HepG2 (cell line): ENCODE measurements around the gene E2F3. TPM values are rescaled to one million over a fixed set of nuclear protein-coding genes. Genes with fewer than 3 reads are reported as not detected.

Source experiments
- ATAC-seq: fragments of 200-7000 bp; cut with Tn5 transposase; 3 replicates; pipeline ENCODE4 v1.9.1; 2020; ENCODE audit warnings: mild to moderate bottlenecking, moderate library complexity
- BruUV-seq: library from RNA; stranded (reverse); fragments of 400-500 nt; replicated peaks from 2 replicates; lab custom pipeline; 2021; lab: Mats Ljungman, UMichigan
- CTCF ChIA-PET: fragments of 300-600 bp; formaldehyde crosslinking; extraction: SDS; loops from one replicate; lab custom pipeline; 2021; ENCODE audit warnings: low total read pairs, inconsistent platforms, low intra/inter-chr PET ratio; lab: Yijun Ruan, JAX
- POLR2A ChIA-PET: fragments of 350-600 bp; sonication (Branson Sonifier 250); formaldehyde crosslinking; loops from one replicate; lab custom pipeline; 2020; ENCODE audit warnings: antibody characterized with exemption, inconsistent platforms; lab: Yijun Ruan, JAX
- DNase-seq: peaks from one replicate; pipeline ENCODE4 v3.0.0-alpha.2; 2015; ENCODE audit warnings: low spot score
- FAIRE-seq: peaks from 3 replicates; lab custom pipeline; 2011; peaks lifted over from hg19 to GRCh38; lab: Jason Lieb, UNC
- H2AFZ ChIP-seq: one replicate; pipeline ENCODE4 v1.6.1; 2011; ENCODE audit warnings: low read length, inconsistent platforms
- H3K27ac ChIP-seq: fragments of 300-600 bp; 3 replicates; pipeline ENCODE4 v1.8.0; 2011; ENCODE audit warnings: mixed run types, mild to moderate bottlenecking, mixed read lengths, low read length, inconsistent platforms; ENCODE audit not compliant: insufficient read depth; ENCODE audit errors: extremely low read length
- H3K27me3 ChIP-seq, 2 experiments: fragments of 200-600 bp in 1 of 2; 2 replicates in 1 of 2; 3 replicates in 1 of 2; pipeline versions ENCODE4 v1.6.0 to v1.8.0; 2011; ENCODE audit warnings: low read length in 2 of 2, mild to moderate bottlenecking in 2 of 2, moderate library complexity in 2 of 2, inconsistent platforms in 1 of 2; ENCODE audit not compliant: insufficient read depth in 2 of 2, control insufficient read depth in 1 of 2
- H3K36me3 ChIP-seq, 2 experiments: fragments of 200-600 bp in 1 of 2; replicated peaks in 1 of 2; 2 replicates in 1 of 2; 3 replicates in 1 of 2; pipeline versions ENCODE4 v1.5.1 to v1.8.0; 2011; ENCODE audit warnings: low read length in 2 of 2, inconsistent platforms in 1 of 2; ENCODE audit not compliant: insufficient read depth in 2 of 2, control insufficient read depth in 1 of 2
- H3K4me1 ChIP-seq: 2 replicates; pipeline ENCODE4 v1.5.1; 2012; ENCODE audit warnings: low read length, inconsistent platforms; ENCODE audit not compliant: insufficient read depth
- H3K4me2 ChIP-seq: 2 replicates; pipeline ENCODE4 v1.6.0; 2011; ENCODE audit warnings: low read depth, low read length, inconsistent platforms
- H3K4me3 ChIP-seq, 3 experiments: fragments of 200-600 bp in 1 of 3; sonication (generic), shearing (Covaris generic) in 1 of 3; replicated peaks in 1 of 3; 2 replicates each; pipeline ENCODE4 v1.5.1; 2011 to 2016; ENCODE audit warnings: low read length in 3 of 3, inconsistent platforms in 2 of 3, low read depth in 2 of 3, mild to moderate bottlenecking in 2 of 3, control low read depth in 1 of 3, mixed read lengths in 1 of 3; ENCODE audit not compliant: insufficient read depth in 1 of 3
- H3K79me2 ChIP-seq: one replicate; pipeline ENCODE4 v1.6.1; 2011; ENCODE audit warnings: low read length, inconsistent platforms; ENCODE audit not compliant: insufficient read depth
- H3K9ac ChIP-seq: 2 replicates; pipeline ENCODE4 v1.6.0; 2011; ENCODE audit warnings: mild to moderate bottlenecking, low read depth, low read length, inconsistent platforms; ENCODE audit not compliant: insufficient read depth
- H3K9me3 ChIP-seq: 2 replicates; pipeline ENCODE4 v1.5.1; 2012; ENCODE audit warnings: mild to moderate bottlenecking, low read length
- H4K20me1 ChIP-seq: 2 replicates; pipeline ENCODE4 v1.6.0; 2011; ENCODE audit warnings: inconsistent platforms, mild to moderate bottlenecking, low read length, moderate library complexity; ENCODE audit not compliant: insufficient read depth
- CENPT ChIP-seq: sonication (generic); formaldehyde crosslinking; IDR thresholded peaks from 2 replicates; pipeline ENCODE4 v1.8.0; 2022; ENCODE audit warnings: low read depth, mild to moderate bottlenecking, moderate library complexity, missing genetic modification reagents
- EHMT2 ChIP-seq: fragments of 200-600 bp; sonication (generic); IDR thresholded peaks from 2 replicates; pipeline ENCODE4 v1.7.0; 2017; ENCODE audit warnings: antibody characterized with exemption, low read depth, low read length, borderline replicate concordance
- FOXC1 ChIP-seq: sonication (generic); formaldehyde crosslinking; IDR thresholded peaks from 2 replicates; pipeline ENCODE4 v1.8.0; 2022; ENCODE audit warnings: mild to moderate bottlenecking, missing genetic modification reagents, borderline replicate concordance
- FOXO1 ChIP-seq: sonication (generic); formaldehyde crosslinking; IDR thresholded peaks from 2 replicates; pipeline ENCODE4 v1.4.0; 2020; ENCODE audit warnings: missing genetic modification reagents
- HHEX ChIP-seq: IDR thresholded peaks from 2 replicates; pipeline ENCODE4 v1.6.1; 2016; ENCODE audit warnings: control low read depth
- MEIS2 ChIP-seq: sonication (generic); formaldehyde crosslinking; IDR thresholded peaks from 2 replicates; pipeline ENCODE4 v1.9.0; 2021; ENCODE audit warnings: mild to moderate bottlenecking, missing genetic modification reagents
- MXD3 ChIP-seq: IDR thresholded peaks from 2 replicates; pipeline ENCODE4 v1.6.1; 2016; ENCODE audit warnings: mild to moderate bottlenecking, missing biosample characterization, missing genetic modification reagents
- RBAK ChIP-seq: sonication (generic); formaldehyde crosslinking; IDR thresholded peaks from 2 replicates; pipeline ENCODE4 v1.5.1; 2020; ENCODE audit warnings: mild to moderate bottlenecking, missing genetic modification reagents
- SALL1 ChIP-seq: sonication (generic); formaldehyde crosslinking; IDR thresholded peaks from 2 replicates; pipeline ENCODE4 v1.8.0; 2022; ENCODE audit warnings: mild to moderate bottlenecking, missing genetic modification reagents
- SIN3A ChIP-seq: IDR thresholded peaks from 2 replicates; pipeline ENCODE4 v1.6.1; 2011; ENCODE audit warnings: low read depth, mild to moderate bottlenecking, control low read depth, low read length, borderline replicate concordance
- TCF7 ChIP-seq: sonication (generic); IDR thresholded peaks from 2 replicates; pipeline ENCODE4 v1.6.1; 2016; ENCODE audit warnings: antibody characterized with exemption, low read depth
- TEF ChIP-seq: sonication (generic); formaldehyde crosslinking; IDR thresholded peaks from 2 replicates; pipeline ENCODE4 v1.5.0; 2020; ENCODE audit warnings: missing genetic modification reagents
- ZBTB44 ChIP-seq: sonication (generic); formaldehyde crosslinking; IDR thresholded peaks from 2 replicates; pipeline ENCODE4 v1.4.0; 2020; ENCODE audit warnings: missing genetic modification reagents
- ZKSCAN1 ChIP-seq: fragments of 150-350 bp; IDR thresholded peaks from 2 replicates; pipeline ENCODE4 v1.6.1; 2014; ENCODE audit warnings: low read length
- ZKSCAN5 ChIP-seq: sonication (generic); formaldehyde crosslinking; IDR thresholded peaks from 2 replicates; pipeline ENCODE4 v1.5.1; 2020; ENCODE audit warnings: mild to moderate bottlenecking, missing genetic modification reagents
- ZNF414 ChIP-seq: sonication (generic); formaldehyde crosslinking; IDR thresholded peaks from 2 replicates; pipeline ENCODE4 v1.5.0; 2020; ENCODE audit warnings: missing genetic modification reagents
- ZNF7 ChIP-seq: IDR thresholded peaks from 2 replicates; pipeline ENCODE4 v1.6.1; 2016; ENCODE audit warnings: missing biosample characterization, missing genetic modification reagents
- ZNF766 ChIP-seq: sonication (generic); formaldehyde crosslinking; IDR thresholded peaks from 2 replicates; pipeline ENCODE4 v1.5.0; 2020; ENCODE audit warnings: missing genetic modification reagents, borderline replicate concordance
- WGBS: methylation state at CpG from one replicate; pipeline ENCODE4 v1.1.6; 2017; ENCODE audit warnings: low lambda C conversion rate; 5-methylcytosine and 5-hydroxymethylcytosine counted together
- in situ Hi-C: cut with HindIII; loops from 2 replicates; pipeline ENCODE4 v1.10.0; 2017; ENCODE audit warnings: low pct_unique_long_range_greater_than_20kb; ENCODE audit not compliant: extremely low pct_ligation_motif_present
- intact Hi-C: fragments of 100-400 bp; cut with micrococcal nuclease; formaldehyde crosslinking; loops from one replicate; pipeline ENCODE4 v1.10.0; 2022; ENCODE audit not compliant: unreplicated experiment
- polyA plus RNA-seq, 8 experiments: library from polyadenylated mRNA; depleted of rRNA in 3 of 8; stranded (reverse) in 7 of 8; unstranded in 1 of 8; fragments of >200 nt; fragmentation: Illumina TruSeq in 4 of 8; extraction: Trizol in 4 of 8; gene quantifications; 2 replicates each; pipeline versions ENCODE4 v1.2.1 to v1.2.3, GENCODE V29; 2011 to 2016; ENCODE audit warnings: low read depth in 4 of 8, missing spikeins in 1 of 8, mixed read lengths in 1 of 8; ENCODE audit not compliant: insufficient read depth in 1 of 8
- total RNA-seq, 5 experiments: library from RNA; depleted of rRNA; stranded (reverse); fragments of >200 nt; fragmentation: Illumina TruSeq; extraction: Trizol; gene quantifications; 2 replicates each; pipeline ENCODE4 v1.2.3, GENCODE V29; 2016; ENCODE audit warnings: low read depth in 1 of 5

The E2F3 gene
- total and polyA plus RNA-seq, 2 of the 13 experiments (the other 11 are each of a cell fraction or from before 2014, with no cell fraction given): 8.5 to 12.7 TPM

GRCh38 chr6:20454204-20454824 lies 52.6 kb downstream of the E2F3 start:
- Histone ChIP-seq H3K27me3 (no peaks in the 10 kb centered on the region), H3K4me3 (no peak overlapping the region), H2AFZ (no peak overlapping the region), H3K9me3 (no peaks in the 10 kb centered on the region), H3K4me2 (no peak overlapping the region), H3K36me3 (peaks cover 4 to 16% of the 10 kb centered on the region in 2 experiments; a peak in 4 of 5 replicates), H3K27ac (no peak overlapping the region), H3K79me2 (peaks cover 74% of the 10 kb centered on the region), H4K20me1 (no peaks in the 10 kb centered on the region), H3K4me1 (no peaks in the 10 kb centered on the region), H3K9ac (no peak overlapping the region)
- no peak for TF ChIP-seq TCF7
- no peak for TF ChIP-seq SALL1 (CRISPR knock-in tag)
- no peak for TF ChIP-seq ZBTB44 (CRISPR knock-in tag)
- TF ChIP-seq MXD3 (CRISPR knock-in tag): no peak
- no peak for TF ChIP-seq HHEX
- no peak for TF ChIP-seq FOXO1 (CRISPR knock-in tag)
- no peak for TF ChIP-seq RBAK
- TF ChIP-seq TEF (CRISPR knock-in tag): no peak
- TF ChIP-seq ZNF7: no peak
- TF ChIP-seq ZKSCAN5 (CRISPR knock-in tag): no peak
- no peak for TF ChIP-seq ZKSCAN1
- no peak for TF ChIP-seq SIN3A
- TF ChIP-seq ZNF414: no peak
- no peak for TF ChIP-seq EHMT2
- no peak for TF ChIP-seq FOXC1 (CRISPR knock-in tag)
- TF ChIP-seq CENPT (CRISPR knock-in tag): no peak
- no peak for TF ChIP-seq MEIS2 (CRISPR knock-in tag)
- TF ChIP-seq ZNF766: no peak
- no peak for ATAC-seq
- ChIA-PET CTCF (no interaction called here), POLR2A (no interaction called here)
- BruUV-seq: TSS peak; percentile 7
- no peak for FAIRE-seq
- DNase-seq: no peak
- 99% methylated on average over 4 of the region's 4 CpGs for WGBS
- intact Hi-C loops (no loop called here), in situ Hi-C loops (no loop called here)
